IPS-NIHi7 (cell line): ENCODE results near the gene SOST.
"Not testable (repeated sequence)": the region's sequence is repeated elsewhere in the genome, so short reads cannot be mapped to it uniquely, and the experiment has no call there.

ENCODE experiments used
- DNase-seq: peaks from one replicate; pipeline ENCODE4 v3.0.0; 2012; ENCODE audit warnings: mixed read lengths; ENCODE audit errors: extremely low spot score

The SOST gene

GRCh38 chr17:43758497-43759174 lies at the start of gene SOST:
TSS of gene SOST (minus strand) at chr17:43758791. CDS start at chr17:43758741, 50 bp downstream.
- no peak for DNase-seq

DNA sequence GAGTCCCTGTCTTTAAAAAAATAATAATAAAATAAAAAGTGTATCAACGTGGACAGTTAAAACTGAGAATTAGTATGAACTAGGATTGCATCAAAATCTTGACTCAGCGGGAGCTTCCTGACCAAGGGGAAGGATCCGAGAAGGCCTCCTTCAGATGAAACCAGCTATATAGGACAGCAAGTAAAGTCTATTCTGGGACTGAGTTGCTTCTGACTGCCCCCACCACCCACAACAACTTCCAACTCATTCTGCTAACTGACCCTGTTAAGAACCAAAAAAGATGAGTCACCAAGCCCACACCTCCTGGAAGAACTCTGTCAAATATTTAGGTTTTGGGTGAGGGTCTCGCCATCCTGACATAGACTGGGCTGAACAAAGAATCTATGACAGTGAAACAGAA lies 49.5 kb upstream of the SOST start:
- DNase-seq, result no peak

- DNase-seq, result no peak
Observed at GRCh38 chr17:43805117-43805516, 46.5 kb upstream of the SOST start.

- DNase-seq, result peak; percentile 57
Observed at GRCh38 chr17:43803758-43804157, 45.2 kb upstream of the SOST start.

GRCh38 chr17:43801844-43802243 lies 43.3 kb upstream of the SOST start:
- no peak for DNase-seq

GRCh38 chr17:43800736-43801135 lies 42.1 kb upstream of the SOST start:
- DNase-seq, result no peak

DNA sequence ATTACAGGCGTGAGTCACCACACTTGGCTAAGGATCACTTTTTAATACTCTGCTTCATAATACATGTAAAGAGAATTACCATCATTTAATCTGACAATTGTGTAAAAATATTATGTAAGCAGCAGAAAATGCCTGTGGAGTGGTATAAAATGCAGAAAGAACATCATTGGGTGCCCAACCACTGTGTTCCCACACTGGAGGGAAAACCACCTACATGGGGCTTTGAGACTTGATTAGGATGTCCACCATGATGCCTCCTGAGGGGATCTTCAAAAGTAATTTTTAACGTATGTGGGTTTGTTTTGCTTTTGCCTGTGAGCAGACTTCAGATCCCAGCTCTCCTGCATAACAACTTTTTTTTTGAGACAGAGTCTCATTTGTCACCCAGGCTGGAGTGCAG lies 40.5 kb upstream of the SOST start:
- DNase-seq, result no peak

DNA sequence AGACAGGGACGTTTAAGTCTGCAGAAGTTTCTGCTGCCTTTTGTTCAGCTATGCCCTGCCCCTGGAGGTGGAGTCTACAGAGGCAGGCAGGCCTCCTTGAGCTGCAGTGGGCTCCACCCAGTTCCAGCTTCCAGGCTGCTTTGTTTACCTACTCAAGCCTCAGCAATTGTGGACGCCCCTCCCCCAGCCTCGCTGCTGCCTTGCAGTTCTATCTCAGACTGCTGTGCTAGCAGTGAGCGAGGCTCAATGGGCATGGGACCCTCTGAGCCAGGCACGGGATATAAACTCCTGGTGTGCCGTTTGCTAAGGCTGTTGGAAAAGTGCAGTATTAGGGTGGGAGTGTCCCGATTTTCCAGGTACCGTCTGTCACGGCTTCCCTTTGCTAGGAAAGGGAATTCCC lies 39.4 kb upstream of the SOST start:
- DNase-seq, result not testable (repeated sequence)

GRCh38 chr17:43792668-43793067 lies 34.1 kb upstream of the SOST start:
- not testable (repeated sequence) for DNase-seq

DNA sequence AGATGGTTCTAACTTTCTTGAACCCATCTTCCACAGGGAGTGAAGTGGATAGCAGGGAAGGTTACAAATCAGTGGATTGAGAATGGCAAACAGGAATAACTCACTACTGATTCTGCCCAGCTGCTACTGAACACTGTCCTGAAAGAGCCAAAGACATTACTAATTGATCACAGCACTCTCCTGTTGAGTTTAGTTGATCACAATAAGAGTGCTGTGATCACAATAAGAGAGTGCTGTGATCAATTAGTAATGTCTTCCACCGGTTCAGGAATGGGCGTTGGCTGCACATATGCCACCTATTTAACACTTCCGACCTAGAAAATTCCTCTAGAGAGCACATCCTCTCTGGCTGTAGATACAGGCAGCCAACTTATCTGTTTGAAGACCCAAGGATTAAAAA lies 33.0 kb upstream of the SOST start:
- peak; percentile 72 for DNase-seq

DNA sequence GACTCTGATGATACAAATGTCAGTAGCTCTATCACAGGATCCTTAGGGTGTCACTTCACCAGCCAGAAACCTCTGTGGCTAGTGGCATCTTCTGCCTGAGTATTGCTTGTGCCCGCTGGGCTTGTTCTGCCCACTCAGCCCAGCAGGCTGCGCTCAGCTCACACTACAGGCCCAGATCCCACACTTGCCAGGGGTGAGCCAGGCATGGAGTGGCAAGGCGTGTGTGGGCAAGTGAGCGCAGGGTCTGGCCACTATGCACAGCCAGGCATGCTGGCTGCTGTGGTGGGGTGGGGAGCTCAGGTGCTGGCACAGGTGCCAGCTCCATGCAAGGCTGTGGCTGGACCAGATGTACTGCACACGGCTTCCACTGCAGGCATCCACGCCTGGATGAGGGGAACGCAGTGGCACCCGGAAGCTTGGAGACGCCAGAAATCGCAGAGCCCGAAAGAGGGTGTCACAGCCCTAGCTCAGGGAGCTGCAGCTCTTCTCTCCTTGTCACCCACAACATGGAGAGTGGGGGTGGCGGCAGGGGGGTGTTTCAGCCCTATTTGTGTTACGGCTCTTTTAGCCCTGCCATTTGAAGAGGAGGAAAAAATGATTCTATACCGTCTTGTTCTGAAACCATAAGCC lies 31.8 kb upstream of the SOST start:
- DNase-seq, result no peak

DNA sequence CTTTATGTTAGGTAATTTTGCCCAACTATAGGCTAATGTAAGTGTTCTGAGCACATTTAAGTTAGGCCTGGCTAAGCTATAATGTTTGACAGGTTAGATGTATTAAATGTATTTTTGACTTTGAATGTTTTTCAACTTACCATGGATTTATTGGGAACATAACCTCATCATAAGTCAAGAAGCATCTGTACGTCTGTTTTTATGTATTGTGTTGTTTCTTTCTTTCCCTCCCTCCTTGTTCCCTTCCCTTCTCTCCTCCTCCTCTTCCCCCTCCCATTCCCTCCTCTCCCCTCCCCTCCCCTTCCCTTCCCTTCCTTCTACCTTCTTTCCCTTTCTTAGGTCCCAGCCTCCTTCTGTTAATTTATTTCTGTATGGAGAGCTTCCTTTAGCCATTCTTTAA lies 30.9 kb upstream of the SOST start:
- DNase-seq, result no peak

GRCh38 chr17:43788540-43788939 lies 29.9 kb upstream of the SOST start:
- DNase-seq, result no peak

GRCh38 chr17:43787728-43788127 lies 29.1 kb upstream of the SOST start:
- no peak for DNase-seq

GRCh38 chr17:43784628-43785101 lies 26.1 kb upstream of the SOST start:
- DNase-seq, result no peak

- no peak for DNase-seq
Observed at GRCh38 chr17:43784068-43784467, 25.5 kb upstream of the SOST start.

DNA sequence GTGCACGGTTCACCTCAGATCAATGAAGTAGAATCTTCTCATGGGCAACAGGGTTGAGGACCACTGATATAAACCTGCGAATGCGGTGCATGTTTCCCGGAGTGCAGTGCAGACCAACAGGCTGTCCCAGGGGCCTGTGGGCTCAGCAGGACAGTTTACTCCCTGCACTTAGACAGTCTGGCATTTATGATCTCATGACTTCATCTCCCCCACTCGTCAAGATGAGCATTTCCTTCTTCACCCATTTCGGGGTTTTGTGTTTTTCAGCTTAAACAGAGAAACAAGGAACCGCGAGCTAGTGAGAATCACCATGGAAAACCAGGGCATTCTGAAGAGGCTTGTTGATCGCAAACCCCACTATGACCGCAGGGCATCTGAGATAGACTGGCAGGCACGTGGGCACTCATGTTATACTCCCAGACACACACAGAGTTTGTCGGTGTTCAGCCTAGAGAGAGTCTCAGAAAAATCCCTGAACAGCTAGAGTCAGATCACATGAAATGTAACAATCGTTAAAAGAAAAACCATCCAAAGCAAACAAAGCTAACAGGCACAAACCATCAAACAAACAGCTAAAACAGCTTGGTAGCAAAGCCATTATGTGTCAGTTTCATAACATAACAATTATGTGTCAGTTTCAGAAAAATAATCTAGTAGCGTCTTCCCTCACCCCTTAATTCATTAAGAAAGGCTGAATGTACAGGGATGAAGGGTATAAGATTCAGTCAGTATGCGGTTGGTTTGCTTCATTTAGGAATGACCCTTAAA lies 24.5 kb upstream of the SOST start:
- DNase-seq, result no peak

DNA sequence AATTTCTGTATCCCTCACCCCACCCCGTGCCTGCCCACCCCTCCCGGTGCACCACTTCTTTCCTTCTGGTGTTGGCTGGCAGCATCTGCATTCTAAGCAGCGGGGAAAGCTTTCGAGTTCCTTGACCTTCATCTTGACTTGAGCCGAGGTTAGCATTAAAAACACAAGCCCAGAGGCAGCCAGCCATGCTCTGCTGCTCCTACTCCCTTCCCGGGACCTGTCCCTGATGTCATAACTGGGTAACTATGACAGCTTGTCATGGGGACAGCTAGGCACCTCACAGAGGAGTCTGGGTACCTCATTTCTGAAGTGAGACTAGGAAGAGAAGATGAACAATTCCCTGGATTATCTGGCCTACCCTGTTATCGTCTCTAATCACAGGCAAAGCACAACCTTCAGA lies 21.5 kb upstream of the SOST start, which contains the start of gene CFAP97D1:
CFAP97D1 (plus strand) TSS at position 301 of the 400 bp plus-strand sequence; CDS start at position 329, 28 bp downstream.
- DNase-seq, result no peak

GRCh38 chr17:43779145-43780125 lies 20.8 kb upstream of the SOST start:
- peak; percentile 56 for DNase-seq

DNA sequence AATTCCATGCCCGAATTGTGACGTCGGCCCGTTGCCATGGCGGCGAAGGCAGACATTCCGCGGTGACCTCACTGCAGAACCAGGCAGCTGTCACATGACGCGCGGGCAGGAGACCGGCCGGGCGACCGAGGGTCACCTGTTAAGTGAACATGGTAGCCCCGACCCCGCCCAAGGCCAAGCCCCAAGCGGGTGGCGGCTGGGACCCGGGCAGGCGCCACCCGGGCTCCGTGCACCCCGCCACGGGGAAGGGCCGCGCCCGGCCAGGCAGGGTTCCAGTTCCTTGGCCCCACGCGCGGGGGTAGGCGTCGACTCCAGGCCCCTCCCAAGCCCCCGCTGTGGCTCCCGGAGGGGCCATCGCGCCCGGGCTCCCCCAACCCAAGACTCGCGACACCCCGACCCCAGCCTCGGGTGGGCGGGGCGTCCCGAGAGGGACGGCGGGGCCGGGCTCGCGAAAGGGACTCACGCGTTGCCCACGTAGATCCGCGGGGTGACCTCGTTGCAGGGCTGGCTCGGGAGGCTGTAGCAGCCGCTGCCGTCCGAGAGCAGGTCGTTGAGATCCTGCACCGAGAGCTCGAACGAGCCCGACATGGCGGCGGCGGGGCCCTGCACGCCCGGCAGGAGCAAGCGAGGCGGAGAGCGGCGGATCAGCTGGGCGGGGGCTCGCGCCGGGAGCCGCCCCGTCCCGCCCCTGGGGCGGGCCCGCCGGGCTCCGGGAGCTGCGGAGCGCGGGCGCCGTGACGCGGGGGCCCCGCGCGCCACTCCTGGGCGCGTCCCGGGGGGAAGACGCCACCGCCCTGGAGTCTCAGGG lies 19.9 kb upstream of the SOST start, which contains the start of gene DUSP3:
DUSP3 (minus strand) TSS at position 641 of the 808 bp plus-strand sequence; CDS start at position 588, 53 bp downstream.
- peak; percentile 95 for DNase-seq
